HG02571 (cell line): ENCODE measurements around the gene ANO10.
"Not testable (repeated sequence)": the region's sequence is repeated elsewhere in the genome, so short reads cannot be mapped to it uniquely, and the experiment has no call there.

ENCODE experiments used
- ATAC-seq: cut with Tn5 transposase; IDR thresholded peaks from one replicate; pipeline ENCODE4 v1.9.1; 2021; ENCODE audit warnings: mild to moderate bottlenecking, moderate library complexity; ENCODE audit not compliant: unreplicated experiment

The ANO10 gene

GRCh38 chr3:43621656-43622432 is at the start of gene ANO10:
Gene ANO10, minus strand, starts transcription at chr3:43622011. Its CDS starts 16,159 bp downstream, at chr3:43605852.
- peak; percentile 95 for ATAC-seq

GRCh38 chr3:43670635-43671522 is 49.1 kb upstream of the ANO10 start:
- ATAC-seq: no peak

- not testable (repeated sequence) for ATAC-seq
These were observed 43.2 kb upstream of the ANO10 start for GRCh38 chr3:43665011-43665410.

- not testable (repeated sequence) for ATAC-seq
These were observed 39.6 kb upstream of the ANO10 start for GRCh38 chr3:43661376-43661775.

- no peak for ATAC-seq
These were observed 37.6 kb upstream of the ANO10 start for GRCh38 chr3:43659250-43659880.

- not testable (repeated sequence) for ATAC-seq
These were observed 34.6 kb upstream of the ANO10 start for GRCh38 chr3:43656390-43656789.

- ATAC-seq: no peak
These were observed 28.5 kb upstream of the ANO10 start for GRCh38 chr3:43650345-43650744.

- no peak for ATAC-seq
These were observed 27.7 kb upstream of the ANO10 start for GRCh38 chr3:43649365-43649968.

GRCh38 chr3:43648957-43649356 is 27.1 kb upstream of the ANO10 start:
- ATAC-seq: no peak

- no peak for ATAC-seq
These were observed 25.7 kb upstream of the ANO10 start for GRCh38 chr3:43647331-43648166.

- no peak for ATAC-seq
These were observed 22.6 kb upstream of the ANO10 start for GRCh38 chr3:43644443-43644842.

- ATAC-seq: no peak
These were observed 19.7 kb upstream of the ANO10 start for GRCh38 chr3:43641306-43642114.

GRCh38 chr3:43640681-43641080 is 18.9 kb upstream of the ANO10 start:
- no peak for ATAC-seq

- ATAC-seq: no peak
These were observed 17.0 kb upstream of the ANO10 start for GRCh38 chr3:43638594-43639447.

GRCh38 chr3:43637702-43638101 is 15.9 kb upstream of the ANO10 start:
- ATAC-seq: no peak

GRCh38 chr3:43632986-43633385 is 11.2 kb upstream of the ANO10 start:
- no peak for ATAC-seq

GRCh38 chr3:43632269-43632733 is 10.5 kb upstream of the ANO10 start:
- ATAC-seq: no peak

- ATAC-seq: no peak
These were observed 7.9 kb upstream of the ANO10 start for GRCh38 chr3:43629741-43630140.
